ENCODE measurements around the gene PDE4D. TPM values are rescaled to one million over a fixed set of nuclear protein-coding genes. Genes with fewer than 3 reads are reported as not detected.

PDE4D gene
- total RNA-seq, 2 experiments from 2014 or later: 68.5 to 69.8 TPM

GRCh38 chr5:59873113-59873512 lies 20.4 kb downstream of the PDE4D start:
- Mint-ChIP-seq H3K27me3 (peaks cover 7% of the 10 kb centered on the region), H3K9me3 (ENCODE audit: low read depth) (no peaks in the 10 kb centered on the region), H3K4me3 (no peak overlapping the region), H3K36me3 (ENCODE audit: low read depth) (no peaks in the 10 kb centered on the region), H3K27ac (no peak overlapping the region), H3K4me1 (no peaks in the 10 kb centered on the region)
- CTCF ChIA-PET: no interaction called here
- no peak for ATAC-seq
- intact Hi-C loops (cut with DNase I, micrococcal nuclease): no loop called here
- DNase-seq: no peak
- POLR2A ChIA-PET: no interaction called here

- ChIA-PET CTCF (no interaction called here), POLR2A (no interaction called here)
- no peaks in the 10 kb centered on the region for H3K9me3 Mint-ChIP-seq (ENCODE audit: low read depth)
- intact Hi-C loops (cut with DNase I, micrococcal nuclease): no loop called here
- no peak overlapping the region for H3K27ac Mint-ChIP-seq
- peaks cover 5% of the 10 kb centered on the region for H3K27me3 Mint-ChIP-seq
- no peak overlapping the region for H3K4me3 Mint-ChIP-seq
- no peak for DNase-seq
- no peak for ATAC-seq
- no peaks in the 10 kb centered on the region for H3K4me1 Mint-ChIP-seq
- no peaks in the 10 kb centered on the region for H3K36me3 Mint-ChIP-seq (ENCODE audit: low read depth)
Measured at GRCh38 chr5:59866661-59867060, 26.9 kb downstream of the PDE4D start.

- Mint-ChIP-seq H3K27ac (no peak overlapping the region), H3K4me1 (no peaks in the 10 kb centered on the region), H3K27me3 (peaks cover 7% of the 10 kb centered on the region), H3K9me3 (ENCODE audit: low read depth) (no peaks in the 10 kb centered on the region), H3K4me3 (no peak overlapping the region), H3K36me3 (ENCODE audit: low read depth) (no peaks in the 10 kb centered on the region)
- intact Hi-C loops (cut with DNase I, micrococcal nuclease): no loop called here
- CTCF ChIA-PET: interaction anchor here (0.6 kb wide), 1 partner anchor 468 kb away, joined by 4 read pairs; no protein-coding TSS in a partner anchor
- no peak for DNase-seq
- POLR2A ChIA-PET: no interaction called here
- no peak for ATAC-seq
Measured at GRCh38 chr5:59864718-59865117, 28.8 kb downstream of the PDE4D start.

- Mint-ChIP-seq H3K9me3 (ENCODE audit: low read depth) (no peaks in the 10 kb centered on the region), H3K4me3 (no peak overlapping the region), H3K36me3 (ENCODE audit: low read depth) (no peaks in the 10 kb centered on the region), H3K27ac (no peak overlapping the region), H3K4me1 (no peaks in the 10 kb centered on the region), H3K27me3 (peaks cover 5% of the 10 kb centered on the region)
- CTCF ChIA-PET: no interaction called here
- ATAC-seq: no peak
- DNase-seq: no peak
- POLR2A ChIA-PET: no interaction called here
- intact Hi-C loops (cut with DNase I, micrococcal nuclease): no loop called here
Measured at GRCh38 chr5:59863777-59864176, 29.7 kb downstream of the PDE4D start.

GRCh38 chr5:59856358-59856757 lies 37.2 kb downstream of the PDE4D start:
- Mint-ChIP-seq H3K27me3 (peaks cover 3% of the 10 kb centered on the region), H3K36me3 (ENCODE audit: low read depth) (no peaks in the 10 kb centered on the region), H3K4me1 (no peaks in the 10 kb centered on the region), H3K4me3 (no peak overlapping the region), H3K27ac (no peak overlapping the region), H3K9me3 (ENCODE audit: low read depth) (no peaks in the 10 kb centered on the region)
- ATAC-seq: no peak
- DNase-seq: no peak
- ChIA-PET POLR2A (no interaction called here), CTCF (interaction anchor here (0.6 kb wide), 1 partner anchor 61 kb away, joined by 4 read pairs; no protein-coding TSS in a partner anchor)
- intact Hi-C loops (cut with DNase I, micrococcal nuclease): no loop called here

GRCh38 chr5:59850766-59851165 lies 42.8 kb downstream of the PDE4D start:
- Mint-ChIP-seq H3K9me3 (ENCODE audit: low read depth) (no peaks in the 10 kb centered on the region), H3K27ac (no peak overlapping the region), H3K36me3 (ENCODE audit: low read depth) (no peaks in the 10 kb centered on the region), H3K27me3 (no peaks in the 10 kb centered on the region), H3K4me1 (no peaks in the 10 kb centered on the region), H3K4me3 (no peak overlapping the region)
- ATAC-seq (no peak), DNase-seq (no peak)
- intact Hi-C loops (cut with DNase I, micrococcal nuclease): no loop called here
- POLR2A ChIA-PET: no interaction called here
- CTCF ChIA-PET: no interaction called here

GRCh38 chr5:59847586-59847985 lies 45.9 kb downstream of the PDE4D start:
- H3K27ac Mint-ChIP-seq: no peak overlapping the region
- no peaks in the 10 kb centered on the region for H3K4me1 Mint-ChIP-seq
- DNase-seq: no peak
- CTCF ChIA-PET: interaction anchor here (0.6 kb wide), 1 partner anchor 987 kb away, joined by 7 read pairs; no protein-coding TSS in a partner anchor
- peaks cover 2% of the 10 kb centered on the region for H3K27me3 Mint-ChIP-seq
- no peaks in the 10 kb centered on the region for H3K36me3 Mint-ChIP-seq (ENCODE audit: low read depth)
- intact Hi-C loops (cut with DNase I, micrococcal nuclease): no loop called here
- POLR2A ChIA-PET: no interaction called here
- H3K4me3 Mint-ChIP-seq: no peak overlapping the region
- no peaks in the 10 kb centered on the region for H3K9me3 Mint-ChIP-seq (ENCODE audit: low read depth)
- no peak for ATAC-seq

- intact Hi-C loops (cut with DNase I, micrococcal nuclease): no loop called here
- Mint-ChIP-seq H3K4me3 (no peak overlapping the region), H3K4me1 (no peaks in the 10 kb centered on the region), H3K36me3 (ENCODE audit: low read depth) (no peaks in the 10 kb centered on the region), H3K9me3 (ENCODE audit: low read depth) (no peaks in the 10 kb centered on the region), H3K27me3 (peaks cover 9% of the 10 kb centered on the region), H3K27ac (no peak overlapping the region)
- CTCF ChIA-PET: no interaction called here
- ATAC-seq (no peak), DNase-seq (no peak)
- POLR2A ChIA-PET: no interaction called here
Measured at GRCh38 chr5:59845730-59846129, 47.8 kb downstream of the PDE4D start.

GRCh38 chr5:59843511-59844213 lies 49.9 kb downstream of the PDE4D start:
- peaks cover 18% of the 10 kb centered on the region for H3K27me3 Mint-ChIP-seq
- no peak overlapping the region for H3K4me3 Mint-ChIP-seq
- no peak for ATAC-seq
- no peaks in the 10 kb centered on the region for H3K36me3 Mint-ChIP-seq (ENCODE audit: low read depth)
- H3K27ac Mint-ChIP-seq: no peak overlapping the region
- intact Hi-C loops (cut with DNase I, micrococcal nuclease): no loop called here
- H3K4me1 Mint-ChIP-seq: no peaks in the 10 kb centered on the region
- H3K9me3 Mint-ChIP-seq (ENCODE audit: low read depth): no peaks in the 10 kb centered on the region
- ChIA-PET CTCF (no interaction called here), POLR2A (no interaction called here)
- no peak for DNase-seq

GRCh38 chr5:59842999-59843398 lies 50.5 kb downstream of the PDE4D start:
- no peak for ATAC-seq
- Mint-ChIP-seq H3K4me3 (no peak overlapping the region), H3K36me3 (ENCODE audit: low read depth) (no peaks in the 10 kb centered on the region), H3K9me3 (ENCODE audit: low read depth) (no peaks in the 10 kb centered on the region), H3K4me1 (no peaks in the 10 kb centered on the region), H3K27ac (no peak overlapping the region), H3K27me3 (peaks cover 18% of the 10 kb centered on the region)
- ChIA-PET POLR2A (no interaction called here), CTCF (no interaction called here)
- intact Hi-C loops (cut with DNase I, micrococcal nuclease): no loop called here
- DNase-seq: no peak

GRCh38 chr5:59840200-59840601 lies 53.3 kb downstream of the PDE4D start:
- no peak overlapping the region for H3K4me3 Mint-ChIP-seq
- ATAC-seq: no peak
- DNase-seq: no peak
- H3K4me1 Mint-ChIP-seq: no peaks in the 10 kb centered on the region
- intact Hi-C loops (cut with DNase I, micrococcal nuclease): no loop called here
- no peaks in the 10 kb centered on the region for H3K36me3 Mint-ChIP-seq (ENCODE audit: low read depth)
- H3K27ac Mint-ChIP-seq: no peak overlapping the region
- no peaks in the 10 kb centered on the region for H3K9me3 Mint-ChIP-seq (ENCODE audit: low read depth)
- peaks cover 18% of the 10 kb centered on the region for H3K27me3 Mint-ChIP-seq
- ChIA-PET CTCF (no interaction called here), POLR2A (no interaction called here)

GRCh38 chr5:59838989-59839388 lies 54.5 kb downstream of the PDE4D start:
- H3K27me3 Mint-ChIP-seq: peaks cover 18% of the 10 kb centered on the region
- no peaks in the 10 kb centered on the region for H3K4me1 Mint-ChIP-seq
- intact Hi-C loops (cut with DNase I, micrococcal nuclease): no loop called here
- ChIA-PET CTCF (no interaction called here), POLR2A (no interaction called here)
- H3K27ac Mint-ChIP-seq: no peak overlapping the region
- no peaks in the 10 kb centered on the region for H3K36me3 Mint-ChIP-seq (ENCODE audit: low read depth)
- no peak overlapping the region for H3K4me3 Mint-ChIP-seq
- no peak for ATAC-seq
- H3K9me3 Mint-ChIP-seq (ENCODE audit: low read depth): no peaks in the 10 kb centered on the region
- no peak for DNase-seq

GRCh38 chr5:59838067-59838466 lies 55.5 kb downstream of the PDE4D start:
- ChIA-PET CTCF (no interaction called here), POLR2A (no interaction called here)
- Mint-ChIP-seq H3K9me3 (ENCODE audit: low read depth) (no peaks in the 10 kb centered on the region), H3K27me3 (peaks cover 16% of the 10 kb centered on the region), H3K4me3 (no peak overlapping the region), H3K4me1 (no peaks in the 10 kb centered on the region), H3K36me3 (ENCODE audit: low read depth) (no peaks in the 10 kb centered on the region), H3K27ac (no peak overlapping the region)
- ATAC-seq: no peak
- intact Hi-C loops (cut with DNase I, micrococcal nuclease): no loop called here
- DNase-seq: no peak

Measured in activated CD4-positive, alpha-beta T cell treated with anti-CD3 and anti-CD28 coated beads for 36 hours (primary cell).